Psoas muscle (tissue), 8 donors: ENCODE measurements around the gene UBE2E2. TPM values are rescaled to one million over a fixed set of nuclear protein-coding genes. Genes with fewer than 3 reads are reported as not detected.
"Not testable (repeated sequence)": the region's sequence is repeated elsewhere in the genome, so short reads cannot be mapped to it uniquely, and the experiment has no call there.

Source experiments
- ATAC-seq, 4 donors: fragments of 200-7000 bp; cut with Tn5 transposase; one replicate each; pipeline ENCODE4 v1.9.1; 2020; ENCODE audit warnings: moderate library complexity in 3 of 4, mild to moderate bottlenecking in 2 of 4
- DNase-seq, 2 donors: peaks; one replicate each; pipeline ENCODE4 v3.0.0-alpha.2; 2020
- H3K27ac ChIP-seq: fragments of 200-600 bp; one replicate; pipeline ENCODE4 v1.8.0; 2022
- H3K27me3 ChIP-seq, 3 donors: fragments of 200-600 bp in 1 of 3; one replicate each; pipeline versions ENCODE4 v1.6.1 to v1.8.0; 2013 to 2022; ENCODE audit warnings: low read length in 2 of 3, mild to moderate bottlenecking in 2 of 3, moderate library complexity in 1 of 3; ENCODE audit not compliant: insufficient read depth in 3 of 3
- H3K36me3 ChIP-seq, 2 donors: fragments of 200-600 bp in 1 of 2; one replicate each; pipeline versions ENCODE4 v1.6.1 to v1.8.0; 2013 to 2022; ENCODE audit warnings: low read depth in 1 of 2, mild to moderate bottlenecking in 1 of 2, moderate library complexity in 1 of 2; ENCODE audit not compliant: insufficient read depth in 1 of 2
- H3K4me1 ChIP-seq: fragments of 200-600 bp; one replicate; pipeline ENCODE4 v1.8.0; 2022
- H3K4me3 ChIP-seq: fragments of 200-600 bp; one replicate; pipeline ENCODE4 v1.8.0; 2022; ENCODE audit warnings: mild to moderate bottlenecking
- H3K9me3 ChIP-seq: fragments of 200-600 bp; one replicate; pipeline ENCODE4 v1.8.0; 2022
- CTCF ChIP-seq: fragments of 200-600 bp; IDR thresholded peaks from one replicate; pipeline ENCODE4 v1.8.0; 2022; ENCODE audit warnings: antibody characterized with exemption
- WGBS, 3 donors: extraction: QIAGEN DNeasy Blood & Tissue Kit; methylation state at CpG; one replicate each; pipeline versions ENCODE4 v1.1.6 to v1.1.7; 2013; 5-methylcytosine and 5-hydroxymethylcytosine counted together
- intact Hi-C, 2 donors: fragments of 100-400 bp; cut with DNase I; formaldehyde crosslinking; loops; one replicate each; pipeline versions ENCODE4 v1.11.0 to v1.14.2; 2022
- polyA plus RNA-seq, 3 donors: library from polyadenylated mRNA; stranded (reverse); fragments of 200-250 nt; gene quantifications; one replicate each; pipeline ENCODE4 v1.2.3, GENCODE V29; 2013
- total RNA-seq, 4 donors: library from RNA; stranded (reverse); fragmentation: NEBNext Ultra II Directional in 2 of 4; extraction: Animal tissue kit (Norgen Biotek cat#: 25700) in 2 of 4; gene quantifications; one replicate each; pipeline versions ENCODE4 v1.2.1 to v1.2.4, GENCODE V29; 2021 to 2023
- donor health status: healthy with polysubstance abuse.
- donor health status: DM: no; HTN: no; CAD: no; lungs with moderate emphysema.
- donor health status: Bipolar disorder and iron deficiency.
- donor health status: healthy.
- donor health status: DM: yes; HTN: yes; CAD: no.
- donor health status: DM: no; HTN: no; CAD: no.
- donor health status: DM: no; HTN: no; CAD: no.
- donor health status: DM: yes; HTN: yes; CAD: no.

The UBE2E2 gene
- total and polyA plus RNA-seq, 7 donors: 12.9 to 38.2 (median 34.0) TPM

GRCh38 chr3:23615068-23615467, 411.9 kb downstream of the UBE2E2 start:
- ATAC-seq (no peak), DNase-seq (no peak)
- Histone ChIP-seq H3K4me3 (no peak overlapping the region), H3K4me1 (peaks cover 9% of the 10 kb centered on the region), H3K27me3 (no peaks in the 10 kb centered on the region), H3K36me3 (no peaks in the 10 kb centered on the region), H3K27ac (no peak overlapping the region), H3K9me3 (no peaks in the 10 kb centered on the region)
- TF ChIP-seq CTCF: no peak
- 89 to 95% (median 90%) methylated on average over 5 of the region's 5 CpGs for WGBS, 3 donors
- intact Hi-C loops: no loop called here

- H3K4me1 ChIP-seq, DNase-seq, ATAC-seq, intact Hi-C loops, H3K4me3 ChIP-seq, H3K27ac ChIP-seq, H3K9me3 ChIP-seq, H3K27me3 ChIP-seq, H3K36me3 ChIP-seq: not testable (repeated sequence)
- WGBS, 3 donors: 93 to 97% (median 96%) methylated on average over 2 of the region's 2 CpGs
These were observed 415.3 kb downstream of the UBE2E2 start for GRCh38 chr3:23618475-23618874.

- intact Hi-C loops: no loop called here
- ATAC-seq: no peak
These were observed 416.8 kb downstream of the UBE2E2 start for GRCh38 chr3:23619705-23620637.

GRCh38 chr3:23620638-23621015, 417.5 kb downstream of the UBE2E2 start:
- H3K36me3 ChIP-seq: no peaks in the 10 kb centered on the region
- no peak for DNase-seq
- intact Hi-C loops: no loop called here
- H3K4me1 ChIP-seq: no peaks in the 10 kb centered on the region
- no peak for ATAC-seq
- H3K27me3 ChIP-seq: no peaks in the 10 kb centered on the region
- no peak for TF ChIP-seq CTCF
- no peak overlapping the region for H3K27ac ChIP-seq
- 75 to 87% (median 82%) methylated on average over 4 of the region's 4 CpGs for WGBS, 3 donors
- no peak overlapping the region for H3K4me3 ChIP-seq
- peaks cover 11% of the 10 kb centered on the region for H3K9me3 ChIP-seq

More at GRCh38 chr3:23619705-23620637, 416.8 kb downstream of the UBE2E2 start:
- Histone ChIP-seq H3K4me1 (no peaks in the 10 kb centered on the region), H3K9me3 (peaks cover 5% of the 10 kb centered on the region), H3K36me3 (no peaks in the 10 kb centered on the region), H3K27ac (no peak overlapping the region), H3K27me3 (no peaks in the 10 kb centered on the region), H3K4me3 (no peak overlapping the region)
- TF ChIP-seq CTCF: no peak
- DNase-seq: no peak
- WGBS, 3 donors: 69 to 76% (median 76%) methylated on average over 12 of the region's 12 CpGs

GRCh38 chr3:23623844-23624243, 420.7 kb downstream of the UBE2E2 start:
- no peak for ATAC-seq
- Histone ChIP-seq H3K27ac (no peak overlapping the region), H3K4me3 (no peak overlapping the region), H3K9me3 (peaks cover 11% of the 10 kb centered on the region), H3K36me3 (no peaks in the 10 kb centered on the region), H3K4me1 (no peaks in the 10 kb centered on the region), H3K27me3 (no peaks in the 10 kb centered on the region)
- no peak for DNase-seq
- intact Hi-C loops: no loop called here
- WGBS, 3 donors: 63 to 79% (median 79%) methylated on average over 2 of the region's 2 CpGs
- no peak for TF ChIP-seq CTCF
